HepG2 (cell line): ENCODE data around the gene CCNYL1. TPM values are rescaled to one million over a fixed set of nuclear protein-coding genes. Genes with fewer than 3 reads are reported as not detected.

Source experiments
- DDIT3 ChIP-seq: sonication (generic); formaldehyde crosslinking; IDR thresholded peaks from 2 replicates; pipeline ENCODE4 v1.4.0; 2020; ENCODE audit warnings: mild to moderate bottlenecking, missing genetic modification reagents
- DR1 ChIP-seq: sonication (generic); formaldehyde crosslinking; IDR thresholded peaks from 2 replicates; pipeline ENCODE4 v1.8.0; 2021; ENCODE audit warnings: mild to moderate bottlenecking, missing genetic modification reagents, inconsistent platforms
- EEA1 ChIP-seq: sonication (generic); formaldehyde crosslinking; IDR thresholded peaks from 2 replicates; pipeline ENCODE4 v1.5.1; 2020; ENCODE audit warnings: mild to moderate bottlenecking, missing genetic modification reagents, borderline replicate concordance
- EHMT2 ChIP-seq: fragments of 200-600 bp; sonication (generic); IDR thresholded peaks from 2 replicates; pipeline ENCODE4 v1.7.0; 2017; ENCODE audit warnings: antibody characterized with exemption, low read depth, low read length, borderline replicate concordance
- FIP1L1 ChIP-seq: fragments of 200-400 bp; formaldehyde crosslinking; IDR thresholded peaks from 2 replicates; pipeline ENCODE4 v1.6.1; 2018; ENCODE audit warnings: low read depth, mild to moderate bottlenecking, low read length, moderate library complexity, borderline replicate concordance; ENCODE audit not compliant: insufficient read depth
- HDAC6 ChIP-seq: fragments of 200-600 bp; sonication (generic); IDR thresholded peaks from 2 replicates; pipeline ENCODE4 v1.7.0; 2017; ENCODE audit warnings: mild to moderate bottlenecking, antibody characterized with exemption, low read length, low read depth
- HES4 ChIP-seq: sonication (generic); formaldehyde crosslinking; IDR thresholded peaks from 2 replicates; pipeline ENCODE4 v1.9.0; 2021; ENCODE audit warnings: mild to moderate bottlenecking, missing genetic modification reagents, borderline replicate concordance
- MYPOP ChIP-seq: sonication (generic); formaldehyde crosslinking; IDR thresholded peaks from 2 replicates; pipeline ENCODE4 v1.8.1; 2023; ENCODE audit warnings: mild to moderate bottlenecking, moderate library complexity, missing genetic modification reagents
- NRL ChIP-seq: sonication (generic); formaldehyde crosslinking; IDR thresholded peaks from 2 replicates; pipeline ENCODE4 v1.5.0; 2020; ENCODE audit warnings: missing genetic modification reagents, mild to moderate bottlenecking, moderate library complexity, borderline replicate concordance
- PAXIP1 ChIP-seq: sonication (generic); formaldehyde crosslinking; conservative IDR thresholded peaks from 2 replicates; pipeline ENCODE4 v1.4.0; 2020; ENCODE audit warnings: mild to moderate bottlenecking, missing genetic modification reagents, moderate library complexity
- RARG ChIP-seq: sonication (generic); formaldehyde crosslinking; IDR thresholded peaks from 2 replicates; pipeline ENCODE4 v1.4.0; 2020; ENCODE audit warnings: low read depth, mild to moderate bottlenecking, missing genetic modification reagents
- SRY ChIP-seq: sonication (generic); formaldehyde crosslinking; IDR thresholded peaks from 2 replicates; pipeline ENCODE4 v1.8.0; 2022; ENCODE audit warnings: mild to moderate bottlenecking, missing genetic modification reagents
- TAF1 ChIP-seq: sonication (generic); formaldehyde crosslinking; IDR thresholded peaks from 2 replicates; pipeline ENCODE4 v1.4.0; 2020; ENCODE audit warnings: missing genetic modification reagents
- ZBTB10 ChIP-seq: sonication (generic); formaldehyde crosslinking; IDR thresholded peaks from 2 replicates; pipeline ENCODE4 v1.4.0; 2020; ENCODE audit warnings: missing genetic modification reagents, borderline replicate concordance
- ZFAT ChIP-seq: sonication (generic); formaldehyde crosslinking; conservative IDR thresholded peaks from 2 replicates; pipeline ENCODE4 v1.8.1; 2023; ENCODE audit warnings: missing genetic modification reagents, inconsistent platforms
- ZFP1 ChIP-seq: IDR thresholded peaks from 2 replicates; pipeline ENCODE4 v1.6.1; 2016
- ZNF30 ChIP-seq: sonication (generic); formaldehyde crosslinking; IDR thresholded peaks from 2 replicates; pipeline ENCODE4 v1.5.0; 2020; ENCODE audit warnings: mild to moderate bottlenecking, missing genetic modification reagents
- ZNF549 ChIP-seq: sonication (generic); formaldehyde crosslinking; IDR thresholded peaks from 2 replicates; pipeline ENCODE4 v1.5.0; 2020; ENCODE audit warnings: missing genetic modification reagents
- ZNF570 ChIP-seq: sonication (generic); formaldehyde crosslinking; IDR thresholded peaks from 2 replicates; pipeline ENCODE4 v1.4.0; 2020; ENCODE audit warnings: mild to moderate bottlenecking, missing genetic modification reagents, borderline replicate concordance
- ZNF576 ChIP-seq: sonication (generic); formaldehyde crosslinking; IDR thresholded peaks from 2 replicates; pipeline ENCODE4 v1.4.0; 2020; ENCODE audit warnings: mild to moderate bottlenecking, missing genetic modification reagents
- ZNF75D ChIP-seq: sonication (generic); formaldehyde crosslinking; IDR thresholded peaks from 2 replicates; pipeline ENCODE4 v1.8.1; 2023; ENCODE audit warnings: missing genetic modification reagents, mild to moderate bottlenecking, borderline replicate concordance
- ZSCAN31 ChIP-seq: sonication (generic); formaldehyde crosslinking; IDR thresholded peaks from 2 replicates; pipeline ENCODE4 v1.5.0; 2020; ENCODE audit warnings: low read depth, mild to moderate bottlenecking, missing genetic modification reagents
- polyA plus RNA-seq, 8 experiments: library from polyadenylated mRNA; depleted of rRNA in 3 of 8; stranded (reverse) in 7 of 8; unstranded in 1 of 8; fragments of >200 nt; fragmentation: Illumina TruSeq in 4 of 8; extraction: Trizol in 4 of 8; gene quantifications; 2 replicates each; pipeline versions ENCODE4 v1.2.1 to v1.2.3, GENCODE V29; 2011 to 2016; ENCODE audit warnings: low read depth in 4 of 8, missing spikeins in 1 of 8, mixed read lengths in 1 of 8; ENCODE audit not compliant: insufficient read depth in 1 of 8
- total RNA-seq, 5 experiments: library from RNA; depleted of rRNA; stranded (reverse); fragments of >200 nt; fragmentation: Illumina TruSeq; extraction: Trizol; gene quantifications; 2 replicates each; pipeline ENCODE4 v1.2.3, GENCODE V29; 2016; ENCODE audit warnings: low read depth in 1 of 5

Gene CCNYL1
- total and polyA plus RNA-seq, 2 of the 13 experiments (the other 11 are each of a cell fraction or from before 2014, with no cell fraction given): 12.5 to 16.2 TPM

GRCh38 chr2:207796585-207797350, 85.3 kb downstream of the CCNYL1 start (continued):
- peak; percentile 80 for TF ChIP-seq PAXIP1 (CRISPR knock-in tag)
- no peak for TF ChIP-seq ZFP1 (CRISPR knock-in tag)
- TF ChIP-seq HDAC6: no peak
- no peak for TF ChIP-seq ZNF570 (CRISPR knock-in tag)
- no peak for TF ChIP-seq ZBTB10 (CRISPR knock-in tag)
- TF ChIP-seq DR1 (CRISPR knock-in tag): no peak
- peak; percentile 76; the same call in 1 of the 2 replicates for TF ChIP-seq ZSCAN31 (CRISPR knock-in tag)
- TF ChIP-seq DDIT3 (CRISPR knock-in tag): no peak
- TF ChIP-seq TAF1: no peak
- no peak for TF ChIP-seq ZNF30 (CRISPR knock-in tag)
- no peak for TF ChIP-seq SRY (CRISPR knock-in tag)
- no peak; the same call in 1 of the 2 replicates for TF ChIP-seq HES4 (CRISPR knock-in tag)
- no peak for TF ChIP-seq EHMT2
- TF ChIP-seq MYPOP (CRISPR knock-in tag): no peak
- no peak for TF ChIP-seq RARG
- no peak; the same call in 1 of the 2 replicates for TF ChIP-seq NRL (CRISPR knock-in tag)
- no peak for TF ChIP-seq ZNF576 (CRISPR knock-in tag)
- no peak for TF ChIP-seq ZNF75D (CRISPR knock-in tag)
- no peak for TF ChIP-seq FIP1L1
- no peak for TF ChIP-seq ZFAT (CRISPR knock-in tag)
- no peak for TF ChIP-seq EEA1
- no peak for TF ChIP-seq ZNF549 (CRISPR knock-in tag)
